Lung (tissue), 12 donors: ENCODE results near the gene MAGEC3. TPM values are rescaled to one million over a fixed set of nuclear protein-coding genes. Genes with fewer than 3 reads are reported as not detected.

Experiments used
- ATAC-seq: fragments of 200-7000 bp; cut with Tn5 transposase; one replicate; pipeline ENCODE4 v1.9.1; 2020; ENCODE audit warnings: moderate number of reproducible peaks; ENCODE audit not compliant: insufficient read depth, low FRiP score
- DNase-seq, 3 donors: peaks; one replicate each; pipeline ENCODE4 v3.0.0-alpha.2; 2013 to 2017
- H3K27ac ChIP-seq, 2 donors: one replicate each; pipeline ENCODE4 v1.5.1; 2013; ENCODE audit warnings: mild to moderate bottlenecking in 2 of 2, moderate library complexity in 2 of 2, control low read depth in 1 of 2, inconsistent platforms in 1 of 2, low read depth in 1 of 2, low read length in 1 of 2
- H3K27me3 ChIP-seq, 3 donors: one replicate each; pipeline ENCODE4 v1.5.1; 2013; ENCODE audit warnings: low read length in 2 of 3; ENCODE audit not compliant: control insufficient read depth in 3 of 3, insufficient read depth in 3 of 3
- H3K36me3 ChIP-seq, 4 donors: one replicate each; pipeline ENCODE4 v1.5.1; 2013; ENCODE audit warnings: low read length in 4 of 4, mild to moderate bottlenecking in 1 of 4, moderate library complexity in 1 of 4; ENCODE audit not compliant: control insufficient read depth in 4 of 4, insufficient read depth in 4 of 4
- H3K4me1 ChIP-seq, 5 donors: one replicate each; pipeline ENCODE4 v1.5.1; 2013; ENCODE audit warnings: low read length in 5 of 5, mild to moderate bottlenecking in 2 of 5, moderate library complexity in 1 of 5; ENCODE audit not compliant: control insufficient read depth in 5 of 5, insufficient read depth in 5 of 5
- H3K4me3 ChIP-seq: one replicate; pipeline ENCODE4 v1.5.1; 2013; ENCODE audit warnings: mild to moderate bottlenecking, control low read depth, moderate library complexity
- H3K9ac ChIP-seq, 2 donors: one replicate each; pipeline ENCODE4 v1.5.1; 2013; ENCODE audit warnings: low read length in 2 of 2, control low read depth in 1 of 2; ENCODE audit not compliant: insufficient read depth in 1 of 2
- H3K9me3 ChIP-seq, 4 donors: one replicate each; pipeline ENCODE4 v1.5.1; 2013; ENCODE audit warnings: low read length in 3 of 4, mild to moderate bottlenecking in 1 of 4, moderate library complexity in 1 of 4; ENCODE audit not compliant: control insufficient read depth in 4 of 4, insufficient read depth in 3 of 4
- CTCF ChIP-seq: IDR thresholded peaks from 2 replicates; pipeline ENCODE4 v1.5.1; 2012; ENCODE audit warnings: mild to moderate bottlenecking; ENCODE audit errors: control extremely low read depth, extremely low read depth
- WGBS, 2 donors: extraction: QIAGEN DNeasy Blood & Tissue Kit; methylation state at CpG; one replicate each; pipeline ENCODE4 v1.1.7; 2013; 5-methylcytosine and 5-hydroxymethylcytosine counted together
- polyA plus RNA-seq, 2 donors: library from polyadenylated mRNA; stranded (reverse); fragments of 200-250 nt; gene quantifications; one replicate each; pipeline ENCODE4 v1.2.1, GENCODE V29; 2013
- total RNA-seq, 2 donors: library from RNA; depleted of rRNA in 1 of 2; stranded (reverse); fragments of >200 nt in 1 of 2; gene quantifications; one replicate each; pipeline ENCODE4 v1.2.1, GENCODE V29; 2014 to 2021
- donor health status: control.
- donor health status: control.
- donor health status: Bipolar disorder and iron deficiency.
- donor health status: healthy.
- donor health status: DM: yes; HTN: yes; CAD: no.

Gene MAGEC3
- total and polyA plus RNA-seq, 4 donors: not detected

GRCh38 chrX:141904262-141904661 is 66.1 kb downstream of the MAGEC3 start:
- Histone ChIP-seq H3K36me3 (no peaks in the 10 kb centered on the region), H3K4me3 (no peak overlapping the region), H3K9me3 (peaks cover 0 to 2% (median 0%) of the 10 kb centered on the region in 4 donors), H3K27me3 (peaks cover 0 to 2% (median 0%) of the 10 kb centered on the region in 3 donors), H3K27ac (no peak overlapping the region), H3K4me1 (no peaks in the 10 kb centered on the region), H3K9ac (no peak overlapping the region)
- DNase-seq (no peak), ATAC-seq (no peak)
- WGBS, 2 donors: 84 to 88% methylated on average over 5 to 6 of the region's 6 CpGs
- TF ChIP-seq CTCF: no peak

- no peak for ATAC-seq
- TF ChIP-seq CTCF: no peak
- DNase-seq: no peak
- Histone ChIP-seq H3K4me3 (no peak overlapping the region), H3K4me1 (no peaks in the 10 kb centered on the region), H3K36me3 (no peaks in the 10 kb centered on the region), H3K9me3 (peaks cover 0 to 2% (median 0%) of the 10 kb centered on the region in 4 donors), H3K9ac (no peak overlapping the region), H3K27me3 (no peaks in the 10 kb centered on the region), H3K27ac (no peak overlapping the region)
- WGBS, 2 donors: 57 to 79% methylated on average over 3 of the region's 3 CpGs
Observed at GRCh38 chrX:141917801-141918200, 79.7 kb downstream of the MAGEC3 start.

- H3K27ac ChIP-seq: no peak overlapping the region
- no peak overlapping the region for H3K9ac ChIP-seq
- H3K4me1 ChIP-seq: no peaks in the 10 kb centered on the region
- ATAC-seq (no peak), DNase-seq (no peak)
- 70 to 92% methylated on average over 2 of the region's 2 CpGs for WGBS, 2 donors
- H3K36me3 ChIP-seq: no peaks in the 10 kb centered on the region
- no peaks in the 10 kb centered on the region for H3K27me3 ChIP-seq
- no peaks in the 10 kb centered on the region for H3K9me3 ChIP-seq
- TF ChIP-seq CTCF: no peak
- no peak overlapping the region for H3K4me3 ChIP-seq
Observed at GRCh38 chrX:141924293-141924692, 86.2 kb downstream of the MAGEC3 start.

- Histone ChIP-seq H3K4me3 (no peak overlapping the region), H3K9me3 (no peaks in the 10 kb centered on the region), H3K9ac (no peak overlapping the region), H3K27ac (no peak overlapping the region), H3K4me1 (no peaks in the 10 kb centered on the region), H3K27me3 (no peaks in the 10 kb centered on the region), H3K36me3 (no peaks in the 10 kb centered on the region)
- no peak for TF ChIP-seq CTCF
- DNase-seq: no peak
- no peak for ATAC-seq
- 44 to 74% methylated on average over 3 of the region's 3 CpGs for WGBS, 2 donors
Observed at GRCh38 chrX:141928432-141928831, 90.3 kb downstream of the MAGEC3 start.
